ENCODE measurements around the gene CDCP2.

DNA sequence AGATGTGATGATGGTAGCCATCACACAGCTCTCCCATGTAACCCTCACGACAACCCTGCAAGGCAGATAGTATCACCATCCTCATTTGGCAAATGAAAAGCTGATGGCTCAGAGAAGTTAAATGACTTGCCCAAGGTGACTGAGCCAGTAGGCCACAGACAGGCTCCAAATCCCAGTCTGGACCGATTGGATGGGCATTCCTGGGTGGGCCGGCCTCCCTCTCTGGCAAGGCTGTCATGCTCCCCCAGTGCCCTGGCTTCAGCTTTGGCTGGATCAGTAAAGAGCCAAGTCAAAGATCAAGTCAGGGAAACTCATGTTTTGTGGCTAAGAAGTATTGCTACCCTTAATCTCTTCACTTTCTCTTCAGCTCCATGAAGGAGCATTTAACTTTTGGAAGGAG lies 41.2 kb downstream of the CDCP2 start:
- TF ChIP-seq, protein P1, sequence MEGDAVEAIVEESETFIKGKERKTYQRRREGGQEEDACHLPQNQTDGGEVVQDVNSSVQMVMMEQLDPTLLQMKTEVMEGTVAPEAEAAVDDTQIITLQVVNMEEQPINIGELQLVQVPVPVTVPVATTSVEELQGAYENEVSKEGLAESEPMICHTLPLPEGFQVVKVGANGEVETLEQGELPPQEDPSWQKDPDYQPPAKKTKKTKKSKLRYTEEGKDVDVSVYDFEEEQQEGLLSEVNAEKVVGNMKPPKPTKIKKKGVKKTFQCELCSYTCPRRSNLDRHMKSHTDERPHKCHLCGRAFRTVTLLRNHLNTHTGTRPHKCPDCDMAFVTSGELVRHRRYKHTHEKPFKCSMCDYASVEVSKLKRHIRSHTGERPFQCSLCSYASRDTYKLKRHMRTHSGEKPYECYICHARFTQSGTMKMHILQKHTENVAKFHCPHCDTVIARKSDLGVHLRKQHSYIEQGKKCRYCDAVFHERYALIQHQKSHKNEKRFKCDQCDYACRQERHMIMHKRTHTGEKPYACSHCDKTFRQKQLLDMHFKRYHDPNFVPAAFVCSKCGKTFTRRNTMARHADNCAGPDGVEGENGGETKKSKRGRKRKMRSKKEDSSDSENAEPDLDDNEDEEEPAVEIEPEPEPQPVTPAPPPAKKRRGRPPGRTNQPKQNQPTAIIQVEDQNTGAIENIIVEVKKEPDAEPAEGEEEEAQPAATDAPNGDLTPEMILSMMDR (IDR thresholded peaks at IDR 0.05) = no peak
- no peak for TF ChIP-seq ZFX (IDR thresholded peaks at IDR 0.05; ENCODE audit: borderline replicate concordance)

Measured in 22Rv1 (cell line).